ENCODE data around the gene CBX7. TPM values are rescaled to one million over a fixed set of nuclear protein-coding genes. Genes with fewer than 3 reads are reported as not detected.
"Not testable (repeated sequence)": the region's sequence is repeated elsewhere in the genome, so short reads cannot be mapped to it uniquely, and the experiment has no call there.

The CBX7 gene
- total RNA-seq, 4 donors from 2014 or later = 41.2 to 58.6 (median 53.2) TPM

DNA sequence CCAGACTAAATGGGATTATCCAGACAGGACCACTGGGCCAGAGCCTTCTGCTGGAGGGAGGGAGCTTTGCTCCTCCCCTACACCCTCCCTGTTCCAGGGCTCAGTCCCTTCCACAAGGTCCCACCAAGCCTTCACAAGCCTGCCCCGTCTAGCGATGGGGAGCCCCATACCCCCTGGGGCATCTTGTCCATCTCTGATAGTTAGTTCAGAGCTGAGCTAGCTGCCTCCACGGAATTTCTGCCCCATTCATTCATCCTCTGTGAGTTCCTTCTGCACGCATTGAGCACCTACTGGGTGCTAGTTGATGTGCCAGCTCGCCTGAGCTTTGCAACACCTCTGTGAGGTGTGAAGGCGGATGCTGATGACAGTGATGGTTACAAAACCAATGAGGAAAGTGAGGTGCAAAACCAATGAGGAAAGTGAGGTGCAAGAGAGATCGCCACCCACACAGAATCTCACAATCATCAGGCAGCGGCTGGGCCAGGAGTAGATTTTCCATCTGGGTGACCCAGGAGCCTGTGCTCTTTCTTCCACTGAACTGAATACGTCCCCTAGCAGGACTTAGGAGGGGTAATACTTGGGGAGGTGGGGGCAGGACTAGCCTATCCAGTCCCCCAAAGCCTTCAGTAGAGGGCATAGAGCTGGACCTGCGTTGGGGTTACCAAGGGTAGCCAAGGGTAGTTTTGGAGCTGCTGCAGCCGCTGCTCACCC is 21.5 kb upstream of the CBX7 start:
- H3K4me3 ChIP-seq = no peak overlapping the region
- H3K4me1 ChIP-seq = peaks cover 3 to 46% (median 34%) of the 10 kb centered on the region in 4 donors
- no peaks in the 10 kb centered on the region for H3K9me3 ChIP-seq
- H3K36me3 ChIP-seq = no peaks in the 10 kb centered on the region
- TF ChIP-seq, protein P1, sequence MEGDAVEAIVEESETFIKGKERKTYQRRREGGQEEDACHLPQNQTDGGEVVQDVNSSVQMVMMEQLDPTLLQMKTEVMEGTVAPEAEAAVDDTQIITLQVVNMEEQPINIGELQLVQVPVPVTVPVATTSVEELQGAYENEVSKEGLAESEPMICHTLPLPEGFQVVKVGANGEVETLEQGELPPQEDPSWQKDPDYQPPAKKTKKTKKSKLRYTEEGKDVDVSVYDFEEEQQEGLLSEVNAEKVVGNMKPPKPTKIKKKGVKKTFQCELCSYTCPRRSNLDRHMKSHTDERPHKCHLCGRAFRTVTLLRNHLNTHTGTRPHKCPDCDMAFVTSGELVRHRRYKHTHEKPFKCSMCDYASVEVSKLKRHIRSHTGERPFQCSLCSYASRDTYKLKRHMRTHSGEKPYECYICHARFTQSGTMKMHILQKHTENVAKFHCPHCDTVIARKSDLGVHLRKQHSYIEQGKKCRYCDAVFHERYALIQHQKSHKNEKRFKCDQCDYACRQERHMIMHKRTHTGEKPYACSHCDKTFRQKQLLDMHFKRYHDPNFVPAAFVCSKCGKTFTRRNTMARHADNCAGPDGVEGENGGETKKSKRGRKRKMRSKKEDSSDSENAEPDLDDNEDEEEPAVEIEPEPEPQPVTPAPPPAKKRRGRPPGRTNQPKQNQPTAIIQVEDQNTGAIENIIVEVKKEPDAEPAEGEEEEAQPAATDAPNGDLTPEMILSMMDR (IDR thresholded peaks at IDR 0.05) = no peak
- no peak for TF ChIP-seq POLR2A (IDR thresholded peaks at IDR 0.05)
- peak; percentile 43 to 61 (median 50) for DNase-seq
- H3K27me3 ChIP-seq = no peaks in the 10 kb centered on the region
- H3K27ac ChIP-seq = peak overlapping the region; percentile 71 to 82 (median 81)

DNA sequence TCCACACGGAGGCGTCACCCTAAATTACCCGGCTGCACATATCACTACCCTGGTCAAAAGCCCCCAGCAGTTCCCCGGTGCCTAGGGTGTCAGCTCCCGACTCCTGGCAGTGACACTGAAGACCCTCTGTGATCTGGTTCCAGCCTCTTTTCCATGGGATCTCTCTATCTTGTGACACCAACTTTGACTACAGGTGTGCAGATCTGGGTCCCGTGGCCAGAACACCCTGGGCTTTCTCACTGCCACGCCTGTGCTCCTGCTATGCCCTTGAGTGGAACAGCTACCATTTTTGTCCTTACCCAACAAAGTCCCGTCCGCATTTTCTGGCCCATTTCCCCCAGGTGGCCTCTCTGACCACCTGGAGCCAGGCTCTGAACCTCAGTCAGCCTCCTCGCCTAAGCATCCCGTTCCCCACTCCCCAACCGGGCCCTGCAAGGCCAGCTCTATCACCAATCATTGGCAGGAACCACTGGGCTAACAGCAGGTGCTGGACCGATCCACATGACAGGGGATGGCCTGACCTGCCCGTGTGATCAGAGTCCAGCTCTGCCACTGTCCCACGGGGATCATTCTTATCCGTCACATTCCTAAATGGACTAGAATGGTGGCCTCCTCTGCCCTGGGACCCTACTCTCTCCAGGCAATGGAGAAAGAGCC is 20.7 kb upstream of the CBX7 start:
- Histone ChIP-seq H3K4me3 (no peak overlapping the region), H3K9me3 (no peaks in the 10 kb centered on the region), H3K27me3 (no peaks in the 10 kb centered on the region), H3K36me3 (no peaks in the 10 kb centered on the region), H3K27ac (peak overlapping the region; percentile 71 to 82 (median 81)), H3K4me1 (peaks cover 3 to 46% (median 34%) of the 10 kb centered on the region in 4 donors)
- no peak for DNase-seq
- TF ChIP-seq, protein P1 (IDR thresholded peaks at IDR 0.05) = no peak
- no peak for TF ChIP-seq POLR2A (IDR thresholded peaks at IDR 0.05)

DNA sequence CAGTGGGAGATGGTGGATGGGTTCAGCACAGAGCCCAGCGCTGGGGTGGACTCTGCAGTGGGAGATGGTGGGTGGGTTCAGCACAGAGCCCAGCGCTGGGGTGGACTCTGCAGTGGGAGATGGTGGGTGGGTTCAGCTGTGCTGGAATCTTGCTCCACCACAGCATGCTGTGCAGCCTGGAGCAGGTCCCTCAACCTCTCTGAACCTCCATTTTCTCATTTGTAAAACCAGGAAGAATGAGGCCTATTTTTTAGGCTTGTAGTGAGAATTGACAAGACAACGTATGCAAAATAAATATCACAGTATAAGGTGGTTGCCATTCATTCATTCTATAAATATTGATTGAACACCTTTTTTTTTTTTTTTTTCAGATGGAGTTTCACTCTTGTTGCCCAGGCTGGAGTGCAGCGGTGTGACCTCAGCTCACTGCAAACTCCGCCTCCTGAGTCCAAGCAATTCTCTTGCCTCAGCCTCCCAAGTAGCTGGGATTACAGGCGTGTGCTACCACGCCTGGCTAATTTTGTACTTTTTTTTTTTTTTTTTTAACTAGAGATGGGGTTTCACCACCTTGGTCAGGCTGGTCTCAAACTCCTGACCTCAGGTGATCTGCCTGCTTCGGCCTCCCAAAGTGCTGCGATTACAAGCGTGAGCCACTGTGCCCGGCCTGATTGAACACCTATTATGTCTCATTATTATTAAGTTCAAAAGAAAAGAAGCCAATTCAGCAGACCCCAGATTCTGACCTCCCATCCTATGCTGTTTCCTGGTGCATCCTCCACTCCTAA is 20.0 kb upstream of the CBX7 start:
- H3K27me3 ChIP-seq, H3K9me3 ChIP-seq, DNase-seq, H3K4me3 ChIP-seq, H3K36me3 ChIP-seq: not testable (repeated sequence)
- Histone ChIP-seq H3K4me1 (peaks cover 3 to 41% (median 34%) of the 10 kb centered on the region in 4 donors), H3K27ac (peak overlapping the region in 3 of 4 donors; percentile 76 to 82 (median 80))

DNA sequence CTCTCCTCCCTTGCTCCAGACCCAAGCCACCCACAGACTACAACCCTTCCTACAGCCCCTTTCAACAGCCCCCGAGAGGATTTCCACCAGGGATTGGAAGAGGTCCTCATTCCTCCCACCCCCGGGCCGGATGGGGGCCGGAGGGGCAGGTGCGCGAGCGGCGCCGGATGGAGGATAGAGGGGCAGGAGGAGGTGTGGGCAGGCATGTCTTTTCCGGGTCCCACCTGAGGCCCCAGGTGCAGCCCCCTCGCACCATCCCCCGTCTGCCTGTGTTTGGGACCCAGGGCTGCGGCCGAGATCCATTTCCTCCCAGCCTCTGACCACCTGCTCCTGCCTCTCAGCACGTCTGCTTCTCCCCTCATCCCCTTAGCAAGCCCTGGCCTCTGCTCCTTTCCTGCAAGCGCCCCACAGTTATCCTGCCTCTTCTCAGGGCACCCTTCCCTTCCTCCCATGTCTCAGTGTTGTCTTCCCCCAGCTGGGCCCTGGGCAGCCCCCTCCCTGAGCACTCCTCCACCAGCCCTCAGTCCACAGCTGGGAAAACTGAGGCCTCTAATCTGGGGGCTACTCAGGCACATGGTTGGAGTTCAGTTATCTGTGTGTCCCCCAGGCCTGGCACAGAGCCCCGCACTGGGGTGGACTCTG is 19.3 kb upstream of the CBX7 start:
- peak overlapping the region in 2 of 4 donors; percentile 63 to 76 for H3K27ac ChIP-seq
- no peak overlapping the region for H3K4me3 ChIP-seq
- no peak for DNase-seq
- peaks cover 3 to 36% (median 34%) of the 10 kb centered on the region in 4 donors for H3K4me1 ChIP-seq
- H3K27me3 ChIP-seq = no peaks in the 10 kb centered on the region
- no peaks in the 10 kb centered on the region for H3K36me3 ChIP-seq
- TF ChIP-seq POLR2A (IDR thresholded peaks at IDR 0.05) = no peak
- TF ChIP-seq, protein P1 (IDR thresholded peaks at IDR 0.05) = no peak
- no peaks in the 10 kb centered on the region for H3K9me3 ChIP-seq

DNA sequence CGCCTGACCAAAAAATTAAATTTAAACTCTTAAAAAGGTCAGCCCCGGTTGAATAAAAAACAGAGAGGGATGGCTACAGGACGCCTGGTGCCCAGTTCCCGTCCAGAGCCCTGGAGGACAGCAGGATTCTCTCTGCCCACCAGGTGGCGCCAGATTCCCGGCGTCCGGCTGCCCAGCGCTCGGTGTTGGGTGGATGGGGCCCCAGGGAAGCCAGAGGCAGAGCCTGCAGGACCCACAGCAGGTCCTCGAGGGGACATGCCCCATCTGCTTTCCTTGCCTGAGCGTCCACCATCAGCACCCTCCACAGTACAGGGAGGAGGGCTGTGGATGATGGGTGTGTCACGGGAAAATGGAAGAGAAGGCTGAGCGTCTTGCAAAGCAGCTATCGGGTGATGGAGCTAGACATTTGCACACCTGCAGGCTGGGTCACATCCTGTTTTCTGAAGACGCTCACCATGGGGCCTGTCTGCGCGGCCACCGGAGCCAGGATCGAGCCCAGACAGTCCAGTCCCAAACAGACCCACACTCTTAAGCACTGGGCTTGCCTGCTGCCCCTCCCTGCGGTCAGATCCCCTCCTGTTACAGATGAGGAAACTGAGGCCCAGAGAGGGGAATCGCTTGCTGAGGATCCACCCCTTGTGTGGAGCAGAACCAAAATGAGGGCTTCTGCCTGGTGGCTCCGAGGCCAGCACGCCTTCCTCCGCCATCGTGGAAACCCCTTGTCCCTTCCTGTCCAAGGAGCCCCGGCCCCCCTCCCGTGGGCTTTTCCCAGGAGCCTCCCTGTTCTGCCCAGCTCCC is 18.5 kb upstream of the CBX7 start:
- DNase-seq = peak; percentile 82 to 93 (median 88)
- Histone ChIP-seq H3K27ac (peak overlapping the region in 3 of 4 donors; percentile 8 to 76 (median 63)), H3K36me3 (no peaks in the 10 kb centered on the region), H3K4me3 (peak overlapping the region; percentile 6 to 30 (median 25)), H3K9me3 (no peaks in the 10 kb centered on the region), H3K4me1 (peaks cover 3 to 34% (median 33%) of the 10 kb centered on the region in 4 donors), H3K27me3 (no peaks in the 10 kb centered on the region)
- peak in 1 of 2 donors; percentile 23 for TF ChIP-seq POLR2A (IDR thresholded peaks at IDR 0.05)
- TF ChIP-seq, protein P1 (IDR thresholded peaks at IDR 0.05) = peak; percentile 93 to 98 (median 95)

Data from Peyer's patch (tissue), 4 donors.